Choroid plexus epithelial cell (primary cell): ENCODE data around the gene HEG1.

Experiments
- DNase-seq: peaks from one replicate; pipeline ENCODE4 v3.0.0-alpha.2; 2010; ENCODE audit warnings: low read depth
- H3K4me3 ChIP-seq: 2 replicates; pipeline ENCODE4 v1.5.1; 2011; ENCODE audit warnings: low read depth, mild to moderate bottlenecking, control low read depth, low read length, moderate library complexity
- TF ChIP-seq, protein P1 (sequence below): conservative IDR thresholded peaks from 2 replicates; pipeline ENCODE4 v1.5.1; 2011; ENCODE audit warnings: low read depth, mild to moderate bottlenecking, control low read depth, inconsistent platforms, low read length, moderate library complexity

The HEG1 gene

DNA sequence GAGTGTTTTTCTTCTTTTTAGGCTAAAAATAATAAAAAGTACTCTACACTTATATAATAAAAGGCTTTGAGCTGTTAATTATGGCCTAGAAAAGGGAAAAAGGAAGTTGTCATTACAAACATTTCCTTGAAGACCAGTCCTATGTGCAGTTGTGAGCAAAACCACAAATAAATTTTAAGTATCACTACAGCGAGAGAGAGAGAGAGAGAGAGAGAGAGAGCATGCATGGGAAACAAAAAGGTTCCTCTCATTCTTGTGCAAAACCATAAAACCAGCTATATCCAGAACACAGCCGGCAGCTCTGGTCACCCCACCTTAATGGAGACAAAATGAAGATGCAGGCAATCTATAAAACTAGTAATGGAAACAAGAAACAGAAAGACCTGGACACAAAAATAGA, 33.6 kb downstream of the HEG1 start:
- TF ChIP-seq, protein P1, sequence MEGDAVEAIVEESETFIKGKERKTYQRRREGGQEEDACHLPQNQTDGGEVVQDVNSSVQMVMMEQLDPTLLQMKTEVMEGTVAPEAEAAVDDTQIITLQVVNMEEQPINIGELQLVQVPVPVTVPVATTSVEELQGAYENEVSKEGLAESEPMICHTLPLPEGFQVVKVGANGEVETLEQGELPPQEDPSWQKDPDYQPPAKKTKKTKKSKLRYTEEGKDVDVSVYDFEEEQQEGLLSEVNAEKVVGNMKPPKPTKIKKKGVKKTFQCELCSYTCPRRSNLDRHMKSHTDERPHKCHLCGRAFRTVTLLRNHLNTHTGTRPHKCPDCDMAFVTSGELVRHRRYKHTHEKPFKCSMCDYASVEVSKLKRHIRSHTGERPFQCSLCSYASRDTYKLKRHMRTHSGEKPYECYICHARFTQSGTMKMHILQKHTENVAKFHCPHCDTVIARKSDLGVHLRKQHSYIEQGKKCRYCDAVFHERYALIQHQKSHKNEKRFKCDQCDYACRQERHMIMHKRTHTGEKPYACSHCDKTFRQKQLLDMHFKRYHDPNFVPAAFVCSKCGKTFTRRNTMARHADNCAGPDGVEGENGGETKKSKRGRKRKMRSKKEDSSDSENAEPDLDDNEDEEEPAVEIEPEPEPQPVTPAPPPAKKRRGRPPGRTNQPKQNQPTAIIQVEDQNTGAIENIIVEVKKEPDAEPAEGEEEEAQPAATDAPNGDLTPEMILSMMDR: no peak
- no peak for DNase-seq
- no peak overlapping the region for H3K4me3 ChIP-seq

DNA sequence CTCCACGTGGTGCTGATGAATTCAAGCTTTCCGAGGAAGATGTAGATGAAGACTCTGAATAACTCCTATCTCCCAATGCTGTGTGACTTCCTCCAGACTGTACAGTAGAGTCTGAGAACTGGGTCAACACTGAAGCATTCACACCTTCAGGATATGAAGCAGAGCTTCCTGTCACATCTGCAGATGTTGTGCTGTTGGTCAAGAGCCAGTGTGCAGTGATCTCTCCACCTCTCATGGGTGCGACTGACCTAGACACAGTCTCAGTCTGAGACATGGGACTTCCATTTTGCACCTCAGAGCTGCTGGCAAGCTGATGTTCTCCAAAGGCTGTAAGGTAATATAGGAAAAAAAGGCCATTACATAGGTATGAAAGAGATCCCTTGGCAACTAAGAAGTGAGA, 36.5 kb downstream of the HEG1 start:
- TF ChIP-seq, protein P1: no peak

DNA sequence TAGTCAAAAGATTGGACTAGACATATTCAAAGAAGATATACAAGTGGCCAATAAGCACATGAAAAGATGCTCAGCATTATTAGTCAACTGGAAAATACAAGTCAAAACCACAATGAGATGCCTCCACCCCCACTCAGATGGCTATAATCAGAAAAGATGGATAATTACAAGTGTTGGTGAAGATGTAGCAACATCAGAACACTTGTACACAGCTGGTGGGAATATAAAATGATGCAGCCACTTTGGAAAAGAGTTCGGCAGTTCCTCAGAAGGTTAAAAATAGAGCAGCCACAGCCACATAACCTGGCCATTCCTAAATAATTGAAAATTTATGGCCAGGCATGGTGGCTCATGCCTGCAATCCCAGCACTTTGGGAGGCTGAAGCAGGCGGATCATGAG, 38.4 kb downstream of the HEG1 start:
- TF ChIP-seq, protein P1: no peak
- no peak overlapping the region for H3K4me3 ChIP-seq
- DNase-seq: no peak

More for the DNA sequence above, 36.5 kb downstream of the HEG1 start:
- no peak overlapping the region for H3K4me3 ChIP-seq
- no peak for DNase-seq

DNA sequence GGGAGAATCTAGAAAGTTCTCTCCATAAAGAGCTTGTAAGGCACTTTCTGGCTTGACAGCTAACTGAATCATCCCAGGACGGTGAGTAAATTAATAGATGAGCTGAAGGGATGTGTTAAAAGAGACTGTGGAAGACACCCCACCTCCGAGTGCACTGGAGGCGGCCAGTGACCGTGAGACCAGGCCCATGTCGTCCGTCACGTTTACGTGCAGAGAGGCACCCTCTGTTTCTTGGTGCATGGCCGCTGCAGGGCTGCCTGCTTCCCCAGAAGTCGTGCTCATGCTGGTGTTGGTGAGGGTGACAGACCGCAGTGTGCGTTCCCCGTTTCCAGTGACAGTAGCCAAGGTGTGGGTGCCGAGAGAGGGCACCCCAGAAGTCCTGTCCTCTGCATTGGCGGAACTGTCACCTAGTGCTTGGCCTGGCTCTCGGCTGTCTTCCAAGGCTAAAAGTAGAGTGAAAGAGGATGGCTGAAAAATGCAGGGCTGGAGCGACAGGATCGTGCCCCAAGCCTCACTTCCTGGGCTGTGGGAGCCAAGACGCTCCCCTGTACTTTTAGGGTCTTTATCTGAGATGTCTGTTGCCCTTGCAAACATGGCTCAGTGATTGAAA, 41.1 kb downstream of the HEG1 start:
- no peak for DNase-seq
- TF ChIP-seq, protein P1: no peak

DNA sequence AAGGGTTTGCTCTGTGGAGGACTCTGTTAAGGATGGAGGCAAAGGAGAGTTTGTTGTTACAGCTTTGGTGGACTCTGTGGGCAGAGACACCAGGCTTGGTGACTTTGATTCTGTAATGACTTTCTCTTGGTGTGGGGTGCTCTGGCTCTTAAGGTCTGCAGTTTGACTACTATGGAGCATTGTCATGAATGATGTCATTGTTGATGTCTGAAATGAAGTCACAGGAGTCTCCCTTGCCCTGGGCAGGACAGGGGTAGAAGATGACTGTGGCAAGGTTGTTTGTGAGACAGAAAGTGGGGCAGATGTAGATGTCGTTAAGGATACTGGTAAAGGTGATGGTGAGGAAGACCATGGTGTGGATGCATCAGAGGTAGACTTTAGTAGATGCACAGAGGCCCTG, 42.7 kb downstream of the HEG1 start:
- H3K4me3 ChIP-seq: no peak overlapping the region
- TF ChIP-seq, protein P1: no peak
- no peak for DNase-seq

More for the DNA sequence above, 41.1 kb downstream of the HEG1 start:
- no peak overlapping the region for H3K4me3 ChIP-seq

DNA sequence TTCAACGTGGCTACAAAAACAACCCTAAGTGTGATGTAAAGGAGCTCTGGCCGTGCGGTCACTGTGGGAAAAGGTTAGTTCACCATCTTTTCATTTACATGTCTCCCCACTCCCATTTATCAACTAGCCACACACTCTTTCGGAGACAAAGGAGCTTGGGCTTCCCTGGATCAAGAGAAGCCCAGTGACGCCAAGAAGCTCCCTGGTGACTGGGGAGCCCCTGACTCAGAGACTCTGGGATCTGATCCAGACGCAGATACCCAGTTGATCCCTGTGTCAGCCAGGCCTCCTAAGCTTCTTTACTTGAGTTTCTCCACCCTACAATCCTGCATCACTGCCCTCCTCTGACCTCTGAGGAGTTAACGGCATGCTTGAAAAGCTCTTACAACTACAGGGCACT, 43.9 kb downstream of the HEG1 start:
- TF ChIP-seq, protein P1: no peak
- no peak overlapping the region for H3K4me3 ChIP-seq
- DNase-seq: no peak

DNA sequence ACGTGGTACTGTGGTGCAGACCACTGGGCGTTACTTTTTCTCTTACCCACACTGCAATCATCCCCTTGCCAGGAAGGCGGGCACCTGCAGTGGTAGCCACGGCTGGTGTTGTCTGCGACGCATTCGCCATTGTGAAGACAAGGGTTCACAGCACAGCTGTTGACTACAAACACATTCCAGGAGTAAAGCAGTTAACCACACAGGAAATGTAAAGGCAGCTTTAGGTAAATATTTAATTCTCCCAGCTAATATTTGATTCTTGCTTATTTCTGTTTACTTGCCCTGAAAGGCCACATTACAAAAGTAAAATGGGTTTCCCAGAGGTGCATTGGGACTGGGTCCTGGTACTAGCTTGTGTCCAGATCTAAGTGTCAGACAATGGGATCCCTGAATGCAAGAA, 45.4 kb downstream of the HEG1 start:
- no peak overlapping the region for H3K4me3 ChIP-seq
- DNase-seq: no peak
- TF ChIP-seq, protein P1: no peak
